AG08395 (cell line): ENCODE results near the gene AARS1.
"Not testable (repeated sequence)": the region's sequence is repeated elsewhere in the genome, so short reads cannot be mapped to it uniquely, and the experiment has no call there.

Source experiments
- DNase-seq: peaks from one replicate; pipeline ENCODE4 v3.0.0; 2012; ENCODE audit warnings: mixed read lengths, low spot score

Gene AARS1

GRCh38 chr16:70224645-70225044, 64.7 kb downstream of the AARS1 start:
- not testable (repeated sequence) for DNase-seq

GRCh38 chr16:70223971-70224513, 65.3 kb downstream of the AARS1 start:
- DNase-seq: not testable (repeated sequence)

GRCh38 chr16:70223216-70223615, 66.1 kb downstream of the AARS1 start:
- DNase-seq: not testable (repeated sequence)

- DNase-seq: not testable (repeated sequence)
Observed at GRCh38 chr16:70222574-70222973, 66.7 kb downstream of the AARS1 start.

- DNase-seq: not testable (repeated sequence)
Observed at GRCh38 chr16:70218586-70218985, 70.7 kb downstream of the AARS1 start.

- not testable (repeated sequence) for DNase-seq
Observed at GRCh38 chr16:70206382-70206781, 82.9 kb downstream of the AARS1 start.

GRCh38 chr16:70204668-70205405, 84.5 kb downstream of the AARS1 start:
- DNase-seq: not testable (repeated sequence)

GRCh38 chr16:70204010-70204409, 85.3 kb downstream of the AARS1 start:
- not testable (repeated sequence) for DNase-seq

- DNase-seq: not testable (repeated sequence)
Observed at GRCh38 chr16:70203508-70203907, 85.8 kb downstream of the AARS1 start.
